ENCODE data around the gene GRIK5. TPM values are rescaled to one million over a fixed set of nuclear protein-coding genes. Genes with fewer than 3 reads are reported as not detected.

The GRIK5 gene
- total and polyA plus RNA-seq, 4 donors, result 0.09 to 0.42 (median 0.17) TPM; not detected in 1

- no peak overlapping the region for H3K9ac ChIP-seq (ENCODE audit: low read depth in 1 of 2, low read length in 2 of 2)
- no peaks in the 10 kb centered on the region for H3K36me3 ChIP-seq (ENCODE audit: control insufficient read depth in 4 of 4, insufficient read depth in 3 of 4, low read depth in 1 of 4, low read length in 3 of 4)
- H3K4me1 ChIP-seq (ENCODE audit: control insufficient read depth in 4 of 4, insufficient read depth in 4 of 4, low read length in 3 of 4), result no peaks in the 10 kb centered on the region
- 53% methylated on average over 9 of the region's 9 CpGs for WGBS
- H3K27me3 ChIP-seq (ENCODE audit: control insufficient read depth in 4 of 4, insufficient read depth in 4 of 4, low read length in 3 of 4), result no peaks in the 10 kb centered on the region
- no peaks in the 10 kb centered on the region for H3K9me3 ChIP-seq (ENCODE audit: control insufficient read depth in 4 of 4, low read length in 3 of 4)
- no peak overlapping the region for H3K4me3 ChIP-seq (ENCODE audit: low read depth in 1 of 3, low read length in 3 of 3)
- no peak for TF ChIP-seq GABPA (IDR thresholded peaks at IDR 0.05 in 1 of 2, conservative IDR thresholded peaks at IDR 0.05 in 1 of 2)
- no peak for TF ChIP-seq HNF4G (IDR thresholded peaks at IDR 0.05)
- TF ChIP-seq NR2F2 (IDR thresholded peaks at IDR 0.05), result no peak
- TF ChIP-seq EGR1 (IDR thresholded peaks at IDR 0.05; ENCODE audit: low read depth in 2 of 2), result no peak
- TF ChIP-seq FOXA2 (IDR thresholded peaks at IDR 0.05), result no peak
- no peak for TF ChIP-seq SP1 (IDR thresholded peaks at IDR 0.05)
- TF ChIP-seq CTCF (IDR thresholded peaks at IDR 0.05; ENCODE audit: low read depth, low read length, missing input control), result no peak
- TF ChIP-seq YY1 (IDR thresholded peaks at IDR 0.05), result no peak
- TF ChIP-seq ATF3 (IDR thresholded peaks at IDR 0.05), result no peak
- TF ChIP-seq TAF1 (conservative IDR thresholded peaks at IDR 0.05), result no peak
- no peak for TF ChIP-seq REST (IDR thresholded peaks at IDR 0.05)
- no peak for TF ChIP-seq RXRA (IDR thresholded peaks at IDR 0.05)
- no peak for TF ChIP-seq FOXA1 (IDR thresholded peaks at IDR 0.05)
- no peak for TF ChIP-seq ZBTB33 (IDR thresholded peaks at IDR 0.05)
- TF ChIP-seq JUND (IDR thresholded peaks at IDR 0.05), result no peak
- no peak for TF ChIP-seq MAX (IDR thresholded peaks at IDR 0.05)
- no peak for TF ChIP-seq HNF4A (conservative IDR thresholded peaks at IDR 0.05)
- no peak for TF ChIP-seq RAD21 (IDR thresholded peaks at IDR 0.05)
- no peak for DNase-seq (ENCODE audit: low spot score)
- no peak overlapping the region for H3K27ac ChIP-seq (ENCODE audit: low read depth in 1 of 2, low read length in 2 of 2)
These were observed 20.7 kb upstream of the GRIK5 start for GRCh38 chr19:42090672-42091071.

Data from liver (tissue), 9 donors.